Activated CD8-positive, alpha-beta T cell treated with anti-CD3 and anti-CD28 coated beads for 36 hours (primary cell): ENCODE data around the gene SEPTIN11. TPM values are rescaled to one million over a fixed set of nuclear protein-coding genes. Genes with fewer than 3 reads are reported as not detected.

Experiments used
- ATAC-seq: fragments of 200-7000 bp; cut with Tn5 transposase; one replicate; pipeline ENCODE4 v1.10.0; 2021; ENCODE audit warnings: mild to moderate bottlenecking, moderate library complexity
- CTCF ChIA-PET: fragments of 350-600 bp; sonication (Branson Sonifier 250); formaldehyde crosslinking; loops from one replicate; lab custom pipeline; 2021; ENCODE audit warnings: antibody characterized with exemption; lab: Charles Lee
- POLR2A ChIA-PET: fragments of 350-600 bp; sonication (Branson Sonifier 250); formaldehyde crosslinking; loops from one replicate; lab custom pipeline; 2021; ENCODE audit warnings: antibody characterized with exemption; lab: Charles Lee
- DNase-seq: peaks from one replicate; pipeline ENCODE4 v3.0.0-alpha.2; 2020
- H3K27ac Mint-ChIP-seq: one replicate; pipeline ENCODE4 v1.8.0; 2021; ENCODE audit warnings: mild to moderate bottlenecking, mixed read lengths
- H3K27me3 Mint-ChIP-seq: one replicate; pipeline ENCODE4 v1.8.0; 2021; ENCODE audit warnings: mixed read lengths
- H3K36me3 Mint-ChIP-seq: one replicate; pipeline ENCODE4 v1.8.0; 2021; ENCODE audit warnings: low read depth, mixed read lengths
- H3K4me1 Mint-ChIP-seq: one replicate; pipeline ENCODE4 v1.8.0; 2021; ENCODE audit warnings: low read depth, mixed read lengths
- H3K4me3 Mint-ChIP-seq: one replicate; pipeline ENCODE4 v1.8.0; 2021; ENCODE audit warnings: mild to moderate bottlenecking, moderate library complexity, mixed read lengths
- H3K9me3 Mint-ChIP-seq: one replicate; pipeline ENCODE4 v1.8.0; 2021; ENCODE audit warnings: mixed read lengths
- intact Hi-C: fragments of 100-400 bp; cut with micrococcal nuclease; formaldehyde crosslinking; loops from one replicate; pipeline ENCODE4 v1.10.0; 2022
- total RNA-seq, 2 experiments: library from RNA; stranded (reverse); gene quantifications; one replicate each; pipeline ENCODE4 v1.2.3, GENCODE V29; 2021
- TF ChIP-seq, protein P1 (sequence below): fragments of 200-600 bp; IDR thresholded peaks from one replicate; pipeline ENCODE4 v1.8.0; 2022; ENCODE audit warnings: antibody characterized with exemption, mild to moderate bottlenecking

The SEPTIN11 gene
- total RNA-seq, 2 experiments from 2014 or later = 38.6 to 43.3 TPM

DNA sequence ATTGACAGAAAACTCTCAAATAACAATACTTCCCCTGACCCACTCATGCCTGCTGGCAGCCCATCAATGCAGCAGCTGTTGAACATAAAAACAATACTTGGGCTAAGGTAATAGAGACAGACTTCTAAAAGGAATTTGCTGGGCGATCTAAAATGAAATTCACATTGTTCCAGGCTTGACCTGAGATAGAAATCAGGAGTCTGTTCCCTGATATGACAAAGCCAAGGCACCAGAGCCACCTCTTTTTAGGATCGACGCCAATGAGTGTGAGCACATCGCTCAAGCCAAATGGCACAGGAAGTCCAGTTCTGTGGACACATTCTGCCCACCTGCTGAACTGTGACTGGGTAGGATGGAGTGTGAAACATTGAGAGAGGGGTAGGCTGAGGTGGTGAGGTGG lies 4.9 kb downstream of the SEPTIN11 start:
- Mint-ChIP-seq H3K4me1 (peaks cover 14% of the 10 kb centered on the region), H3K27me3 (no peaks in the 10 kb centered on the region), H3K4me3 (no peak overlapping the region), H3K9me3 (no peaks in the 10 kb centered on the region), H3K36me3 (peaks cover 7% of the 10 kb centered on the region), H3K27ac (no peak overlapping the region)
- intact Hi-C loops = no loop called here
- TF ChIP-seq, protein P1, sequence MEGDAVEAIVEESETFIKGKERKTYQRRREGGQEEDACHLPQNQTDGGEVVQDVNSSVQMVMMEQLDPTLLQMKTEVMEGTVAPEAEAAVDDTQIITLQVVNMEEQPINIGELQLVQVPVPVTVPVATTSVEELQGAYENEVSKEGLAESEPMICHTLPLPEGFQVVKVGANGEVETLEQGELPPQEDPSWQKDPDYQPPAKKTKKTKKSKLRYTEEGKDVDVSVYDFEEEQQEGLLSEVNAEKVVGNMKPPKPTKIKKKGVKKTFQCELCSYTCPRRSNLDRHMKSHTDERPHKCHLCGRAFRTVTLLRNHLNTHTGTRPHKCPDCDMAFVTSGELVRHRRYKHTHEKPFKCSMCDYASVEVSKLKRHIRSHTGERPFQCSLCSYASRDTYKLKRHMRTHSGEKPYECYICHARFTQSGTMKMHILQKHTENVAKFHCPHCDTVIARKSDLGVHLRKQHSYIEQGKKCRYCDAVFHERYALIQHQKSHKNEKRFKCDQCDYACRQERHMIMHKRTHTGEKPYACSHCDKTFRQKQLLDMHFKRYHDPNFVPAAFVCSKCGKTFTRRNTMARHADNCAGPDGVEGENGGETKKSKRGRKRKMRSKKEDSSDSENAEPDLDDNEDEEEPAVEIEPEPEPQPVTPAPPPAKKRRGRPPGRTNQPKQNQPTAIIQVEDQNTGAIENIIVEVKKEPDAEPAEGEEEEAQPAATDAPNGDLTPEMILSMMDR = no peak
- ChIA-PET POLR2A (interaction anchor here (0.6 kb wide), 1 partner anchor 784 kb away, joined by 3 read pairs; no protein-coding TSS in a partner anchor), CTCF (interaction anchor here (1.6 kb wide), 1 partner anchor 91 kb away, joined by 3 read pairs; no protein-coding TSS in a partner anchor)
- ATAC-seq = no peak
- DNase-seq = no peak

DNA sequence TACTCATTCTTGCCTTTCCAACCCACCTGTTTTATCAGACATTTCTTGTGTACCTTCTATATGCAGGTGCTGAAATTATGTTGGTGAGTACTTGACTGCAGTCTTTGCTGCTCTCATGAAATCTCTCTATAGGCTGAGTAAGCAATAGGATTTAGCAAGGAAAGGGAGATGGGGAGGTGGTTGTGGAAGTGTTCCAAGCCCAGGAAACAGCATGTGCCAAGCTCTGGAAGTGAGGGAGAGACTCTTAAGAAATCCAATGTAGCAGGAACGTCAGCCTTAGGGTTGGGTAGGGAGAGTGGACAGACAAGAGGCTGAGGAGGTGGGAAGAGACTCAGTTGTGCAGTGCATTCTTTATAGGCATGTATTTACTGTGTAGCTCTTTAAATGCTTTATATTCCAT lies 5.6 kb downstream of the SEPTIN11 start:
- Mint-ChIP-seq H3K36me3 (peaks cover 7% of the 10 kb centered on the region), H3K27ac (no peak overlapping the region), H3K9me3 (no peaks in the 10 kb centered on the region), H3K4me3 (no peak overlapping the region), H3K27me3 (no peaks in the 10 kb centered on the region), H3K4me1 (peaks cover 19% of the 10 kb centered on the region)
- ATAC-seq (no peak), DNase-seq (no peak)
- intact Hi-C loops = loop anchor here (5.0 kb wide), 1 partner anchor 72 kb away; no protein-coding TSS in a partner anchor
- ChIA-PET CTCF (interaction anchor here (1.4 to 1.6 kb wide), 2 partner anchors 9 to 90 kb away, joined by 3 read pairs; no protein-coding TSS in a partner anchor), POLR2A (interaction anchor here (0.6 to 1.0 kb wide), 2 partner anchors 14 to 785 kb away, joined by 3 read pairs; no protein-coding TSS in a partner anchor)
- TF ChIP-seq, protein P1 = no peak

DNA sequence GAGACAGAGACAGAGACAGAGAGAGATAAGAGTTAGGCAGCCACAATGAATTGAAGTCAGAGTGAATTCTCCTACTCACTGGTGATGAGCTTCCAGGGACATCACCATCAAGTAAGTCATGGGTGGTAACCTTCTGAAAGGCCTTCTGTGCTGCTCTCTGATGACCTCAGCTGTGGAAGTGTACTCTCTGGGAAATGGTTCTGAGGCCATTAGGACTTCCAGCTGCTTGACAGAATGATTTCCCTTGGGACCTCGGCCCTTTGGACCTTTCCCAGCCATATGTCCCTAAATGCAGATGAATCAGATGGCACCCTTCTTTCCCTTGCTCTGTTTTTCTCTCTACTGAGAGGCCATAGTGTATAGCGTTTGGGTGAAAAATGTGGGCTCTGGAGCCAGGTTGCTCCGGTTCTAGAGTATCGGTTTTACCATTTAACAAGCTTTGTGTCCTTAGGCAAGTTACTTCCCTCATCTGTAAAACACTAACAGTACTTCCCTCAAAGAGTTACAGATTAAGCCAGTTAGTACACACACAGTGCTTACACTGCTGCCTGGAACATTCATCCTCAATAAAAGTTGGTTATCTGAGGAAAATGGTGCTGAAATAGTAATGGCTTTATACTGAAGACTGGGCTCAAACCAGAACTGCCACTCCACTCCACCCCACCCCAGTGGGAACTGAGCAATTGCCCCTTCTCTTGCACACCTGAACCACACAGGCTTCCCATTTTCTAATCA lies 7.6 kb downstream of the SEPTIN11 start:
- Mint-ChIP-seq H3K27ac (no peak overlapping the region), H3K9me3 (no peaks in the 10 kb centered on the region), H3K36me3 (peaks cover 6% of the 10 kb centered on the region), H3K4me3 (no peak overlapping the region), H3K27me3 (no peaks in the 10 kb centered on the region), H3K4me1 (peaks cover 21% of the 10 kb centered on the region)
- ChIA-PET POLR2A (no interaction called here), CTCF (interaction anchor here (0.9 kb wide), 2 partner anchors 74 to 89 kb away, joined by 3 read pairs; no protein-coding TSS in a partner anchor)
- intact Hi-C loops = loop anchor here (5.0 kb wide), 1 partner anchor 70 kb away; no protein-coding TSS in a partner anchor
- TF ChIP-seq, protein P1 = no peak
- DNase-seq (no peak), ATAC-seq (no peak)

DNA sequence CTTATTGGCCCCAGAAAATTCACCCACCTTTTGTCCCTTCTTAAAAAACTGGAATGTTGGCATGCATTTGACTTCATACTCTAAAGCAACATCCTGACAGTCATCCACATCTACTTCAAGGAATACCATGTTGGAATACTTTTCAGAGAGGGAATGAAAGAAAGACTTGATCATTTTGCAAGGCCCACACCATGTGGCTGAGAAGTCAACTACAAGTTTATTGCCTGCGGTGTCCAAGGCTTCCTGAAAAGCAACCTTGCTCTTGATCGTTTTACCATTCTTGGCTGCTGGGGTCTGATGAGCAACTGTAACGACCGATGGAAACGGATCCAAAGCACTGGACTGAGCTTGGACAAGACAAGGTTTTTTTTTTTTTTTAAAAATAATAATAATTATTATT lies 9.3 kb downstream of the SEPTIN11 start:
- H3K9me3 Mint-ChIP-seq = no peaks in the 10 kb centered on the region
- H3K36me3 Mint-ChIP-seq = peaks cover 6% of the 10 kb centered on the region
- TF ChIP-seq, protein P1 = no peak
- no peak for DNase-seq
- H3K4me1 Mint-ChIP-seq = peaks cover 17% of the 10 kb centered on the region
- H3K27ac Mint-ChIP-seq = no peak overlapping the region
- ChIA-PET POLR2A (interaction anchor here (1.2 to 1.8 kb wide), 2 partner anchors 10 to 247 kb away, joined by 3 to 5 read pairs; partner anchors contain the start of gene SEPTIN11), CTCF (interaction anchor here (2.1 kb wide), 1 partner anchor 24 kb away, joined by 8 read pairs; no protein-coding TSS in a partner anchor)
- intact Hi-C loops = loop anchor here (5.0 kb wide), 1 partner anchor 68 kb away; no protein-coding TSS in a partner anchor
- ATAC-seq = no peak
- no peak overlapping the region for H3K4me3 Mint-ChIP-seq
- H3K27me3 Mint-ChIP-seq = no peaks in the 10 kb centered on the region
